Stimulated activated naive CD8-positive, alpha-beta T cell treated with anti-CD3 and anti-CD28 coated beads, Interleukin-15, Interleukin-2, amounts not matched to agents 100 ng/mL and 50 ng/mL, for 24 hours (primary cell): Measurements from ENCODE around the gene CDH4.
"Not testable (repeated sequence)": the region's sequence is repeated elsewhere in the genome, so short reads cannot be mapped to it uniquely, and the experiment has no call there.

ENCODE experiments used
- H3K27ac Mint-ChIP-seq: one replicate; pipeline ENCODE4 v1.8.0; 2021; ENCODE audit warnings: mild to moderate bottlenecking, mixed read lengths
- H3K27me3 Mint-ChIP-seq: one replicate; pipeline ENCODE4 v1.8.0; 2021; ENCODE audit warnings: mixed read lengths
- H3K36me3 Mint-ChIP-seq: one replicate; pipeline ENCODE4 v1.8.0; 2021; ENCODE audit warnings: low read depth, mixed read lengths
- H3K4me1 Mint-ChIP-seq: one replicate; pipeline ENCODE4 v1.8.0; 2021; ENCODE audit warnings: low read depth, mixed read lengths
- H3K4me3 Mint-ChIP-seq: one replicate; pipeline ENCODE4 v1.8.0; 2021; ENCODE audit warnings: mild to moderate bottlenecking, mixed read lengths
- H3K9me3 Mint-ChIP-seq: one replicate; pipeline ENCODE4 v1.8.0; 2021; ENCODE audit warnings: mixed read lengths

CDH4 gene

GRCh38 chr20:61938839-61939690 lies 687.0 kb downstream of the CDH4 start:
- Mint-ChIP-seq H3K9me3 (no peaks in the 10 kb centered on the region), H3K27me3 (no peaks in the 10 kb centered on the region), H3K4me1 (no peaks in the 10 kb centered on the region), H3K27ac (no peak overlapping the region), H3K36me3 (no peaks in the 10 kb centered on the region), H3K4me3 (no peak overlapping the region)

DNA sequence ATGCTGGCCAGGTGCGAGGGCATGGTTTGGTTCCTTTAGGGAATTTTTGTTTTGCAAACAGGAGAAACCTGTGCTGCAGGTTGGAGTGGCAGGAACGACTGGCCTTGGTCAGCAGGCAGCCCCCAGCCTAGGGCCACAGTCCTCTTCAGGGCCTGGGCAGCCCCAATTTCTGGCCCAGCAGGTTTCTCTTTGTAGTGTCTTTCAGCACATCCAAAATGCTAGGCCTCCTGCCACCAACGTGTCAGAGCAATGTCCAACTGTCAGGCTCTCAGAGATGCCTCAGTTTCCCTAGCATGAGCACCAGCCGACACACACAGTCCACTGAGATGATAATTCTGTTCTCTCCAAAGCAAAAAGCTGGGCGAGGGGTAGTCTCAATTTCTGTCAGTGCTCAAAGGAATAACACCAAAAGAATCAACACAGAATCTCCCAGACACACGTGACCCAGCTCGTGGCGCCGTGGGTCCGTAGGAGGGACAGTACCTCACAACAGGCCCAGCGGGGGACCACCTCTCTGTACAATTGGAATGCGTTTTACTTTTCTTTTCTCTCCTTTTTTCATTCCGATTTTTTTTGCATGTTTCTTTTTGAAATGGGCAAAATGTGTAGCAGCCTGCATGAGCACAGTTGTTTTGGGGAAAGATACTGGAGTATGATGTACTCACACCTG lies 687.8 kb downstream of the CDH4 start:
- H3K9me3 Mint-ChIP-seq = no peaks in the 10 kb centered on the region
- H3K4me3 Mint-ChIP-seq = no peak overlapping the region
- H3K27me3 Mint-ChIP-seq = no peaks in the 10 kb centered on the region
- H3K36me3 Mint-ChIP-seq = no peaks in the 10 kb centered on the region
- no peaks in the 10 kb centered on the region for H3K4me1 Mint-ChIP-seq
- H3K27ac Mint-ChIP-seq = no peak overlapping the region

- H3K4me1 Mint-ChIP-seq = no peaks in the 10 kb centered on the region
- no peaks in the 10 kb centered on the region for H3K9me3 Mint-ChIP-seq
- H3K27me3 Mint-ChIP-seq = no peaks in the 10 kb centered on the region
- no peak overlapping the region for H3K27ac Mint-ChIP-seq
- no peaks in the 10 kb centered on the region for H3K36me3 Mint-ChIP-seq
- H3K4me3 Mint-ChIP-seq = no peak overlapping the region
Measured at GRCh38 chr20:61940491-61940890, 688.4 kb downstream of the CDH4 start.

GRCh38 chr20:61940976-61941720 lies 689.1 kb downstream of the CDH4 start:
- Mint-ChIP-seq H3K4me1 (no peaks in the 10 kb centered on the region), H3K27me3 (no peaks in the 10 kb centered on the region), H3K36me3 (no peaks in the 10 kb centered on the region), H3K9me3 (no peaks in the 10 kb centered on the region), H3K27ac (no peak overlapping the region), H3K4me3 (no peak overlapping the region)

GRCh38 chr20:61941721-61942405 lies 689.8 kb downstream of the CDH4 start:
- Mint-ChIP-seq H3K4me3 (no peak overlapping the region), H3K36me3 (no peaks in the 10 kb centered on the region), H3K27ac (no peak overlapping the region), H3K9me3 (no peaks in the 10 kb centered on the region), H3K4me1 (no peaks in the 10 kb centered on the region), H3K27me3 (no peaks in the 10 kb centered on the region)

DNA sequence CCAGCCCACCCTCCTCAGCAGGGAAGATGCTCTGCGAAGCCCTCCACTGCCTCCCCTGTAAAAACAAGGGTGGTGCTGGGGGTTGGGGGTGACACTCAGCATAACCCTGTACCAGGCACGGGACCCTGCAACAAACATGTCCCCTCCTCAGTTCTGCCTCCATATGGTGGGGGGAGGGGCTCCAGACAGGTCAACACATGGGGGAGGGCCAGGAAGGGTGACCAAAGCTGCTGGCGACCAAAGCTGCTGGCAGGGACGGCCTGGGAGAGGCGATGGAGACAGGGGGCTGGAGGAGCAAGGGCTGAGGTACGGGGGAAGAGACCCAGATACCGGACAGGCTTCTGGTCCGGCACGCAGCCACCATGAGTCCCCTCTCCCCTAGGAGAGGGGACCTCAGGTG lies 690.5 kb downstream of the CDH4 start:
- H3K36me3 Mint-ChIP-seq = no peaks in the 10 kb centered on the region
- no peak overlapping the region for H3K27ac Mint-ChIP-seq
- H3K27me3 Mint-ChIP-seq = no peaks in the 10 kb centered on the region
- H3K4me1 Mint-ChIP-seq = no peaks in the 10 kb centered on the region
- no peaks in the 10 kb centered on the region for H3K9me3 Mint-ChIP-seq
- no peak overlapping the region for H3K4me3 Mint-ChIP-seq

DNA sequence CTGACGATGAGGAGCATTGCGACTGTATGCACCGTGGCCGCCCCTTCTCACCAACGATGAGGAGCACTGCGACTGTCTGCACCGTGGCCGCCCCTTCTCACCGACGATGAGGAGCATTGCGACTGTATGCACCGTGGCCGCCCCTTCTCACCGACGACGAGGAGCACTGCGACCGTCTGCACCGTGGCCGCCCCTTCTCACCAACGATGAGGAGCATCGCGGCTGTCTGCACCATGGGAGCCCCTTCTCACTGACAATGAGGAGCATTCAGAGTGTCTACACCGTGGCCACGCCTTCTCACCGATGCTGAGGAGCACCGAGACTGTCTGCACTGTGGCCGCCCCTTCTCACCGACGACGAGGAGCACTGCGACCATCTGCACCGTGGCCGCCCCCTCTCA lies 692.9 kb downstream of the CDH4 start:
- not testable (repeated sequence) for H3K27ac Mint-ChIP-seq, H3K27me3 Mint-ChIP-seq, H3K4me1 Mint-ChIP-seq, H3K4me3 Mint-ChIP-seq, H3K36me3 Mint-ChIP-seq, H3K9me3 Mint-ChIP-seq

GRCh38 chr20:61945495-61945894 lies 693.4 kb downstream of the CDH4 start:
- not testable (repeated sequence) for H3K4me1 Mint-ChIP-seq, H3K9me3 Mint-ChIP-seq, H3K27ac Mint-ChIP-seq, H3K4me3 Mint-ChIP-seq, H3K36me3 Mint-ChIP-seq, H3K27me3 Mint-ChIP-seq

- not testable (repeated sequence) for H3K9me3 Mint-ChIP-seq, H3K27me3 Mint-ChIP-seq, H3K4me1 Mint-ChIP-seq, H3K36me3 Mint-ChIP-seq, H3K27ac Mint-ChIP-seq, H3K4me3 Mint-ChIP-seq
Measured at GRCh38 chr20:61948056-61948455, 696.0 kb downstream of the CDH4 start.

DNA sequence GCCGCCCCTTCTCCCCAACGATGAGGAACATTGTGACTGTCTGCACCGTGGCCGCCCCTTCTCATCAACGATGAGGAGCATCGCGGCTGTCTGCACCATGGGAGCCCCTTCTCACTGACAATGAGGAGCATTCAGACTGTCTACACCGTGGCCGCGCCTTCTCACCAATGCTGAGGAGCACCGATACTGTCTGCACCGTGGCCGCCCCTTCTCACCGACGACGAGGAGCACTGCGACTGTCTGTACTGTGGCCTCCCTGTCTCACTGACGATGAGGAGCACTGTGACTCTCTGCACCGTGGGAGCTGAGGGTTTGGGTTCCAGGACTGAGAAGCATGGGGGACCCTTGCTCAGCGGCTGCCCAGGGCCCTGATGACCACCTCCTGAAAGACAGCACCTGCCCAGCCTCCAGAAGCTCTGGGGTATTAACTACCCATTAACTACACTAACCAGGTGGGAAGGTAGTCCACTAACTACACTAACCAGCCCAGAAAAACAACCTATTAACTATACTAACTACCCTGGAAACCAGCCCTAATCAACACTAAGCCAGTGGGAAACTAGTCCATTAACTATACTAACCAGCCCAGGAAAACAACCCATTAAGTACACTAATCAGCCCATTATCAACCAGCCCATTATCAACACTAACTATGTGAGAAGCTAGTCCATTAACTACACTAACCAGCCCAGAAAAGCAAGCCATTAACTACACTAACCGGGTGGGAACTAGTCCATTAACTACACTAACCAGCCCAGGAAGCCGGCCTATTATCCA lies 696.7 kb downstream of the CDH4 start:
- no peaks in the 10 kb centered on the region for H3K4me1 Mint-ChIP-seq
- no peaks in the 10 kb centered on the region for H3K36me3 Mint-ChIP-seq
- no peak overlapping the region for H3K4me3 Mint-ChIP-seq
- H3K9me3 Mint-ChIP-seq = no peaks in the 10 kb centered on the region
- H3K27me3 Mint-ChIP-seq = peaks cover 4% of the 10 kb centered on the region
- no peak overlapping the region for H3K27ac Mint-ChIP-seq

DNA sequence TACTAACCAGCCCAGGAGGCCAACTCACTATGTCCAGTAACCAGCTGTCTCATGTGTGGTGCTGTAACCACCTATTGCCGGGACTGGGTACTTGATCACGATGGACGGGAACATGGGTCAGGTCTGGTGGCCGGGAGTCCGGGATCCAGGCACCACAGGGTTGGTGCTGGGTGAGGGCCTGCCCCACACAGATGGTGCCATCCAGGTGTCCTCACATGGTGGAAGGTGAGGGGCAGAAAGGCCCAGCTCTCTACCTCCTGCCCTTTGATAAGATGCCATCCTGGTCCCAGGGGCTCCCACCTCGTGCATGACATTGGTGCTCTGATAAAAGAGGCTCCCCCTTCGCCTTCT lies 697.3 kb downstream of the CDH4 start:
- Mint-ChIP-seq H3K9me3 (no peaks in the 10 kb centered on the region), H3K36me3 (no peaks in the 10 kb centered on the region), H3K4me1 (no peaks in the 10 kb centered on the region), H3K27ac (no peak overlapping the region), H3K27me3 (peaks cover 4% of the 10 kb centered on the region), H3K4me3 (no peak overlapping the region)

GRCh38 chr20:61949714-61950640 lies 697.9 kb downstream of the CDH4 start:
- Mint-ChIP-seq H3K36me3 (no peaks in the 10 kb centered on the region), H3K27me3 (peaks cover 4% of the 10 kb centered on the region), H3K27ac (no peak overlapping the region), H3K4me3 (no peak overlapping the region), H3K4me1 (no peaks in the 10 kb centered on the region), H3K9me3 (no peaks in the 10 kb centered on the region)

DNA sequence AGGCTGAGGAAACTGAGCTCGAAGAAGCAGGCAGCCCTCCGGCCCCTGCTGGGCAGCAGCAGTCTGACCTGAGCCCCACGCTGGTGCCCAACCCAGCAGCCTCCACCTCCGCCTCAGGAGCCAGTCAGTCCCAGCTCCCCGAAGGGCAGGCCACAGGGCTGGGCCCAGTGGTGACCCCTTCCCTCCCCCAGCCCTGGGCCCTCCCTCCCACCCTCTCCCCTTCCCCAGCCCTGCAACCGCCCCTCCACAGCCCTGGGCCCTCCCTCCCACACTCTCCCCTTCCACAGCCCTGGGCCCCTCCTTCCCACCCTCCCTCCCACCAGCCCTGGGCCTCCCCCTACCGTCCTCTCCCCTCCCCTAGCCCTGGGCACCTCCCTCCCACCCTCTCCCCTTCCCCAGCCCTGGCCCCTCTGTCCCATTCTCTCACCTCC lies 698.6 kb downstream of the CDH4 start:
- peaks cover 4% of the 10 kb centered on the region for H3K27me3 Mint-ChIP-seq
- no peaks in the 10 kb centered on the region for H3K4me1 Mint-ChIP-seq
- H3K4me3 Mint-ChIP-seq = no peak overlapping the region
- no peaks in the 10 kb centered on the region for H3K9me3 Mint-ChIP-seq
- H3K36me3 Mint-ChIP-seq = no peaks in the 10 kb centered on the region
- no peak overlapping the region for H3K27ac Mint-ChIP-seq
